DOHH2 (cell line): ENCODE measurements around the gene KLHDC8B.

ENCODE experiments used
- H3F3A ChIP-seq: fragments of 200-600 bp; sonication (generic), shearing (Covaris generic); 2 replicates; pipeline ENCODE4 v1.6.0; 2016; ENCODE audit warnings: antibody characterized with exemption, mild to moderate bottlenecking; ENCODE audit not compliant: control insufficient read depth, insufficient read depth
- H3K27ac ChIP-seq: fragments of 200-600 bp; sonication (generic); 2 replicates; pipeline ENCODE4 v1.5.1; 2014; ENCODE audit warnings: low read depth, mild to moderate bottlenecking, low read length, moderate library complexity
- H3K27me3 ChIP-seq: fragments of 200-600 bp; sonication (generic); 2 replicates; pipeline ENCODE4 v1.6.1; 2014; ENCODE audit warnings: mild to moderate bottlenecking, low read length, mixed read lengths; ENCODE audit not compliant: control insufficient read depth
- H3K36me3 ChIP-seq: fragments of 200-600 bp; sonication (generic); 2 replicates; pipeline ENCODE4 v1.6.1; 2014; ENCODE audit warnings: mild to moderate bottlenecking, low read length, moderate library complexity, mixed read lengths; ENCODE audit not compliant: control insufficient read depth
- H3K4me1 ChIP-seq: fragments of 200-600 bp; sonication (generic); 2 replicates; pipeline ENCODE4 v1.6.1; 2014; ENCODE audit warnings: mild to moderate bottlenecking, low read length, mixed read lengths; ENCODE audit not compliant: control insufficient read depth
- H3K4me2 ChIP-seq: fragments of 200-600 bp; sonication (generic); 2 replicates; pipeline ENCODE4 v1.6.0; 2014; ENCODE audit warnings: mild to moderate bottlenecking, low read length, moderate library complexity
- H3K4me3 ChIP-seq: fragments of 200-600 bp; sonication (generic); 2 replicates; pipeline ENCODE4 v1.5.1; 2014; ENCODE audit warnings: mild to moderate bottlenecking, low read length, mixed read lengths
- H3K79me2 ChIP-seq: fragments of 200-600 bp; sonication (generic); 2 replicates; pipeline ENCODE4 v1.6.1; 2014; ENCODE audit warnings: mild to moderate bottlenecking, low read length, mixed read lengths; ENCODE audit not compliant: control insufficient read depth
- H3K9me2 ChIP-seq: fragments of 200-600 bp; sonication (generic); replicated peaks from 2 replicates; pipeline ENCODE4 v1.6.1; 2014; ENCODE audit warnings: mild to moderate bottlenecking, low read length, mixed read lengths; ENCODE audit not compliant: control insufficient read depth
- H3K9me3 ChIP-seq: fragments of 200-600 bp; sonication (generic); 2 replicates; pipeline ENCODE4 v1.6.1; 2014; ENCODE audit warnings: antibody characterized with exemption, low read length, mixed read lengths; ENCODE audit not compliant: control insufficient read depth, insufficient read depth
- H4K20me1 ChIP-seq: fragments of 200-600 bp; sonication (generic); 2 replicates; pipeline ENCODE4 v1.6.0; 2014; ENCODE audit warnings: low read depth, mild to moderate bottlenecking, antibody characterized with exemption, low read length, moderate library complexity; ENCODE audit not compliant: control insufficient read depth, insufficient read depth
- EZH2phosphoT487 ChIP-seq: fragments of 200-600 bp; sonication (generic); IDR thresholded peaks from 2 replicates; pipeline ENCODE4 v1.6.1; 2017; ENCODE audit warnings: borderline replicate concordance, mild to moderate bottlenecking, antibody characterized with exemption, low read length, moderate library complexity, mixed read lengths
- TF ChIP-seq, protein P1 (sequence below): fragments of 200-600 bp; sonication (generic); IDR thresholded peaks from one replicate; pipeline ENCODE4 v1.5.1; 2014; ENCODE audit warnings: antibody characterized with exemption, mild to moderate bottlenecking, low read depth, low read length; ENCODE audit not compliant: poor library complexity, severe bottlenecking

The KLHDC8B gene

GRCh38 chr3:49222002-49222401 lies 50.6 kb downstream of the KLHDC8B start:
- H3K4me1 ChIP-seq = no peaks in the 10 kb centered on the region
- no peaks in the 10 kb centered on the region for H3K36me3 ChIP-seq
- H3K4me3 ChIP-seq = no peak overlapping the region
- H3K79me2 ChIP-seq = no peaks in the 10 kb centered on the region
- no peaks in the 10 kb centered on the region for H3K9me2 ChIP-seq
- no peak overlapping the region for H3K27ac ChIP-seq
- H3K9me3 ChIP-seq = 0 out of 2 replicates have a peak, but pooled peaks cover 4% of the 10 kb centered on the region
- H3K27me3 ChIP-seq = no peaks in the 10 kb centered on the region
- TF ChIP-seq, protein P1, sequence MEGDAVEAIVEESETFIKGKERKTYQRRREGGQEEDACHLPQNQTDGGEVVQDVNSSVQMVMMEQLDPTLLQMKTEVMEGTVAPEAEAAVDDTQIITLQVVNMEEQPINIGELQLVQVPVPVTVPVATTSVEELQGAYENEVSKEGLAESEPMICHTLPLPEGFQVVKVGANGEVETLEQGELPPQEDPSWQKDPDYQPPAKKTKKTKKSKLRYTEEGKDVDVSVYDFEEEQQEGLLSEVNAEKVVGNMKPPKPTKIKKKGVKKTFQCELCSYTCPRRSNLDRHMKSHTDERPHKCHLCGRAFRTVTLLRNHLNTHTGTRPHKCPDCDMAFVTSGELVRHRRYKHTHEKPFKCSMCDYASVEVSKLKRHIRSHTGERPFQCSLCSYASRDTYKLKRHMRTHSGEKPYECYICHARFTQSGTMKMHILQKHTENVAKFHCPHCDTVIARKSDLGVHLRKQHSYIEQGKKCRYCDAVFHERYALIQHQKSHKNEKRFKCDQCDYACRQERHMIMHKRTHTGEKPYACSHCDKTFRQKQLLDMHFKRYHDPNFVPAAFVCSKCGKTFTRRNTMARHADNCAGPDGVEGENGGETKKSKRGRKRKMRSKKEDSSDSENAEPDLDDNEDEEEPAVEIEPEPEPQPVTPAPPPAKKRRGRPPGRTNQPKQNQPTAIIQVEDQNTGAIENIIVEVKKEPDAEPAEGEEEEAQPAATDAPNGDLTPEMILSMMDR = no peak
- no peak for TF ChIP-seq EZH2phosphoT487
- H3F3A ChIP-seq = no peaks in the 10 kb centered on the region
- H4K20me1 ChIP-seq = no peaks in the 10 kb centered on the region
- no peak overlapping the region for H3K4me2 ChIP-seq
